Thyroid gland (tissue), 4 donors: ENCODE data around the gene PLSCR1. TPM values are rescaled to one million over a fixed set of nuclear protein-coding genes. Genes with fewer than 3 reads are reported as not detected.

Experiments used
- DNase-seq, 2 donors: peaks; one replicate each; pipeline ENCODE4 v3.0.0-alpha.2; 2019
- H3K27ac ChIP-seq, 3 donors: fragments of 200-600 bp; sonication (generic); 1 replicate in 2 of 3; 2 replicates in 1 of 3; pipeline ENCODE4 v1.5.1; 2016 to 2019; ENCODE audit warnings: mild to moderate bottlenecking in 1 of 3, moderate library complexity in 1 of 3
- H3K27me3 ChIP-seq: fragments of 200-600 bp; sonication (generic); one replicate; pipeline ENCODE4 v1.5.1; 2019
- H3K36me3 ChIP-seq, 2 donors: fragments of 200-600 bp; sonication (generic); one replicate each; pipeline ENCODE4 v1.5.1; 2016 to 2019
- H3K4me1 ChIP-seq, 2 donors: fragments of 200-600 bp; sonication (generic); one replicate each; pipeline ENCODE4 v1.5.1; 2017 to 2019
- H3K4me3 ChIP-seq, 3 donors: fragments of 200-600 bp; sonication (generic); replicated peaks in 1 of 3; 1 replicate in 2 of 3; 2 replicates in 1 of 3; pipeline ENCODE4 v1.5.1; 2016; ENCODE audit warnings: mild to moderate bottlenecking in 1 of 3
- H3K9me3 ChIP-seq: fragments of 200-600 bp; sonication (generic); one replicate; pipeline ENCODE4 v1.5.1; 2017
- POLR2A ChIP-seq, 2 donors: fragments of 450-650 bp; IDR thresholded peaks; one replicate each; pipeline ENCODE4 v1.6.1; 2017; ENCODE audit warnings: antibody characterized with exemption in 2 of 2, mild to moderate bottlenecking in 2 of 2, moderate library complexity in 1 of 2
- WGBS, 2 donors: methylation state at CpG; one replicate each; pipeline ENCODE4 v1.1.5; 2017; 5-methylcytosine and 5-hydroxymethylcytosine counted together
- intact Hi-C: fragments of 100-400 bp; cut with DNase I; formaldehyde crosslinking; loops from one replicate; pipeline ENCODE4 v1.15.1; 2023
- total RNA-seq, 4 donors: library from RNA; depleted of rRNA; stranded (reverse); fragments of >200 nt; gene quantifications; one replicate each; pipeline ENCODE4 v1.2.3, GENCODE V29; 2016
- TF ChIP-seq, protein P1 (sequence below), 6 experiments: fragments of 200-600 bp in 3 of 6; fragments of 450-650 bp in 3 of 6; sonication (generic) in 3 of 6; IDR thresholded peaks; one replicate each; pipeline ENCODE4 v1.5.1; 2016 to 2019; ENCODE audit warnings: antibody characterized with exemption in 6 of 6, mild to moderate bottlenecking in 2 of 6, inconsistent platforms in 1 of 6, moderate library complexity in 1 of 6

The PLSCR1 gene
- total RNA-seq, 4 donors from 2014 or later: 57.6 to 103 (median 77.3) TPM

DNA sequence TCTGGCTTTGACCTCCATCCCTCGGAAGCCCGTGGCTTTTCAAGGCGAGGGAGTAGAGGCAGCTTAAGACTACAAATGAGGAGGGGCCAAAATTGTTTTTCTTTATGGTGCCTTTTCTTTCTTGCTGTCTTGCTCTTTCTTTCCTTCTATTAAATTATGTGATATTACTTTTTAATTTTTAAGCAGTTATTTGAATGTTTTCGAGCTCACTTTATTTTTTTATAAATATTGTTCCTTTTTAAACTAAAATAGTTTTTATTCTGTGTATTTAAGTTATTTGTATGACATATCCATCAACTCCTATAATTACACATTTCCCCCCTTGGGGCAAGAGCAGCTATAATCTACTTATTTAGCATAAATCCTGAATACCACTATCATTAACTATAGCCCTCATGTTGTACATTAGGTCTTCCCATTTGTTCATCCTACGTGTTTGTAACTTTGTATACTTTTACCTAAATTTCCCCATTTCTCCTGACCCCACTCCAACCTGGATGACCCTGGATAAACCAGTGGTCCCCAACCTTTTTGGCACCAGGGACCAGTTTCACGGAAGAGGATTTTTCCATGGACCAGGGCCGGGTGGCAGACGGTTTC lies 622 bp upstream of the PLSCR1 start:
- peaks cover 4% of the 10 kb centered on the region in 2 donors for H3K4me1 ChIP-seq
- H3K9me3 ChIP-seq: no peaks in the 10 kb centered on the region
- WGBS, 2 donors: 54 to 57% methylated on average over 8 of the region's 8 CpGs
- TF ChIP-seq, protein P1, sequence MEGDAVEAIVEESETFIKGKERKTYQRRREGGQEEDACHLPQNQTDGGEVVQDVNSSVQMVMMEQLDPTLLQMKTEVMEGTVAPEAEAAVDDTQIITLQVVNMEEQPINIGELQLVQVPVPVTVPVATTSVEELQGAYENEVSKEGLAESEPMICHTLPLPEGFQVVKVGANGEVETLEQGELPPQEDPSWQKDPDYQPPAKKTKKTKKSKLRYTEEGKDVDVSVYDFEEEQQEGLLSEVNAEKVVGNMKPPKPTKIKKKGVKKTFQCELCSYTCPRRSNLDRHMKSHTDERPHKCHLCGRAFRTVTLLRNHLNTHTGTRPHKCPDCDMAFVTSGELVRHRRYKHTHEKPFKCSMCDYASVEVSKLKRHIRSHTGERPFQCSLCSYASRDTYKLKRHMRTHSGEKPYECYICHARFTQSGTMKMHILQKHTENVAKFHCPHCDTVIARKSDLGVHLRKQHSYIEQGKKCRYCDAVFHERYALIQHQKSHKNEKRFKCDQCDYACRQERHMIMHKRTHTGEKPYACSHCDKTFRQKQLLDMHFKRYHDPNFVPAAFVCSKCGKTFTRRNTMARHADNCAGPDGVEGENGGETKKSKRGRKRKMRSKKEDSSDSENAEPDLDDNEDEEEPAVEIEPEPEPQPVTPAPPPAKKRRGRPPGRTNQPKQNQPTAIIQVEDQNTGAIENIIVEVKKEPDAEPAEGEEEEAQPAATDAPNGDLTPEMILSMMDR (IDR thresholded peaks at IDR 0.05): no peak
- no peak for TF ChIP-seq POLR2A (IDR thresholded peaks at IDR 0.05)
- H3K36me3 ChIP-seq: no peaks in the 10 kb centered on the region
- peak overlapping the region; percentile 44 to 88 (median 58) for H3K4me3 ChIP-seq
- intact Hi-C loops: no loop called here
- H3K27me3 ChIP-seq: no peaks in the 10 kb centered on the region
- peak overlapping the region; percentile 88 to 98 (median 95) for H3K27ac ChIP-seq
- no peak for DNase-seq

DNA sequence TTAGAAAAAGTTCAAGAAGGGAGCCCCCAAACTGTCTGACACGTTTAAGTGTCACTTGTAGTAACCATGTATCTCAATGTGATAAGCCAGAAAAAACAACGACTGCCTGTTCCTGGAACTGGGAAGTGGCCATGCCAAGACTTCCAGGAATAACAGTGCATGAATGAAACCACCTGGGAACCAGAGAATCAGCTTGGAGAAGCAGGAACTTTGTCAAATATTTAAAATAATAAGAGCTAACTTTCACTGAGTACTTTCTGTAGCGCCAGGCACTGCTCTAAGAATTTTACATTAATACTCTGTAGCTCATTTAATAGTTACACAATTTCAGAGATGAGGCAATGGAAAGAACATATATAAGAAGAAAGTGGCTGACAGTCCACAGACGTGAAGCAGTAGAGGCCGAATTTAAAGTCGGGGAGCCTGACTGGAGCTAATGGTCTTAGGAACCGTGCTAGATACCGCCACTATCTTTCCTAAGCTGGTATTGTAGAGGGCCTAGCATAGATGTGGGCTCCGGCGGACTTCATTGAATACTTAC lies 876 bp downstream of the PLSCR1 start:
- H3K27ac ChIP-seq: peak overlapping the region; percentile 88 to 98 (median 95)
- DNase-seq: no peak
- intact Hi-C loops: no loop called here
- TF ChIP-seq, protein P1 (IDR thresholded peaks at IDR 0.05): no peak
- no peak for TF ChIP-seq POLR2A (IDR thresholded peaks at IDR 0.05)
- no peaks in the 10 kb centered on the region for H3K9me3 ChIP-seq
- no peaks in the 10 kb centered on the region for H3K36me3 ChIP-seq
- no peaks in the 10 kb centered on the region for H3K27me3 ChIP-seq
- WGBS, 2 donors: 7 to 13% methylated on average over 10 of the region's 10 CpGs
- peaks cover 4 to 13% of the 10 kb centered on the region in 2 donors for H3K4me1 ChIP-seq
- peak overlapping the region; percentile 44 to 88 (median 58) for H3K4me3 ChIP-seq

DNA sequence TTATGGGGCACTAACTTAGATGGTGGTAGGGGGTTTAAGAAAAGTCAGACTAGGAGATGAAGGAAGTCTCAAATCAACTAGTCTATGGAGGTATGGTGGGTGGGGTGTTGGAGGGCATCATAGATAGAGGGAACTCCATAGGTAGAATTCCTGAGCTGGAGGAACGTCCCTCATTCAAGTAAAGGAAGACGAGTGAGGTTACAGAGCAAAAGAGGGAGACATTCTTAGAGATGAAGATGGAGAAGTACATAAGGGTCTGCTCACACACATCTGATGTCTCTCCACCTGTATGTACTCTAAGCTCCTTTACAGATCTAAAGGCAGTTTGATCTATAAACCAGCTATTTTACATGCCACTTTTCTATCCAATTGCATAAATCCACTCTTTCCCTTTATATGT lies 1.4 kb downstream of the PLSCR1 start:
- no peak for DNase-seq
- H3K36me3 ChIP-seq: no peaks in the 10 kb centered on the region
- no peaks in the 10 kb centered on the region for H3K9me3 ChIP-seq
- H3K27me3 ChIP-seq: no peaks in the 10 kb centered on the region
- peak overlapping the region; percentile 88 to 98 (median 95) for H3K27ac ChIP-seq
- H3K4me3 ChIP-seq: peak overlapping the region in 1 of 3 donors; percentile 44
- TF ChIP-seq POLR2A (IDR thresholded peaks at IDR 0.05): no peak
- TF ChIP-seq, protein P1 (IDR thresholded peaks at IDR 0.05): no peak
- WGBS, 2 donors: 72 to 77% methylated on average over 2 of the region's 2 CpGs
- intact Hi-C loops: no loop called here
- peaks cover 4 to 13% of the 10 kb centered on the region in 2 donors for H3K4me1 ChIP-seq

DNA sequence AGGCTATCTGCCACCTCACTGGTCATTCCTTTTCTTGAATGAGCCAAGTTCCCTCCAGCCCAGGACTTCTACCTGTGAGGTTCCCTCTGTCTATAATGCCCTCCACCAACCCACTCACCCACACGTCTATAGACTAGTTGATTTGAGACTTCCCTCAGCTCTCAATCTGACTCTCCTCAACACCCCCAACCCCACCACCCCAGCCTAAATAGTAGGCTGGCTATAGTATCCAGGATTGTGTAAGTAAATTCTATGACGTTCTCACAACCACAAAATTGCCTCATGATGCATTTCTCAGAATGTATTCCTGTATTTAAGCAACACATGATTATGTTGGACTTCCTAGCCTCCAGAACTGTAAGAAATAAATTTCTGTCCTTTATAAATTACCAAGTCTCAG lies 2.2 kb downstream of the PLSCR1 start:
- Histone ChIP-seq H3K27me3 (no peaks in the 10 kb centered on the region), H3K27ac (peak overlapping the region in 1 of 3 donors; percentile 98), H3K4me1 (peaks cover 4 to 18% of the 10 kb centered on the region in 2 donors), H3K9me3 (no peaks in the 10 kb centered on the region), H3K4me3 (peak overlapping the region in 1 of 3 donors; percentile 44), H3K36me3 (no peaks in the 10 kb centered on the region)
- DNase-seq: no peak
- intact Hi-C loops: no loop called here
- TF ChIP-seq, protein P1 (IDR thresholded peaks at IDR 0.05): no peak
- TF ChIP-seq POLR2A (IDR thresholded peaks at IDR 0.05): no peak
- WGBS, 2 donors: 82 to 88% methylated on average over 2 of the region's 2 CpGs

DNA sequence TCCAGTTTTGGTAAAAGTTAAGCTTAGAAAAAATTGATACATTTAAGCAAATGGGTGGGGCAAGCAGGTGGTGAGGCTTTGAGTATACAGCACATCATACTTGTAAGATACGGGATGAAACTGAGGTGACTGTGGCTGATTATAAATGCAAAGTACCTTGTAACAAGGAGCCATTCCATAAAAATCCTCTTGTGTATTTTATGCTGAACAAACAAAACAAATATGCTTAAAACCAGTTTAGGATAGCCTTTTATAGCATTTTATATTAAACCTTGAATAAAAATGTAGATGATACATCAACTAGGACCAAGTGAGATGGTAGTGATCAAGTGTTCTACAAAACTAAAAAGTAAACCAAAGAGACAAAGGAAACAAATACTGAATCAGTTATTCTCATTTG lies 3.4 kb downstream of the PLSCR1 start:
- DNase-seq: no peak
- TF ChIP-seq, protein P1 (IDR thresholded peaks at IDR 0.05): no peak
- no peak for TF ChIP-seq POLR2A (IDR thresholded peaks at IDR 0.05)
- Histone ChIP-seq H3K27ac (no peak overlapping the region), H3K27me3 (no peaks in the 10 kb centered on the region), H3K4me1 (peaks cover 4 to 26% of the 10 kb centered on the region in 2 donors), H3K4me3 (no peak overlapping the region), H3K36me3 (no peaks in the 10 kb centered on the region), H3K9me3 (no peaks in the 10 kb centered on the region)
- 88 to 93% methylated on average over 1 of the region's 1 CpG for WGBS, 2 donors
- intact Hi-C loops: no loop called here
